Kidney epithelial cell (primary cell): ENCODE measurements around the gene PRRT1B. TPM values are rescaled to one million over a fixed set of nuclear protein-coding genes. Genes with fewer than 3 reads are reported as not detected.

Experiments
- DNase-seq: peaks from one replicate; pipeline ENCODE4 v3.0.0-alpha.2; 2010; ENCODE audit warnings: low read depth
- H3K27me3 ChIP-seq: 2 replicates; pipeline ENCODE4 v1.6.0; 2011; ENCODE audit warnings: low read length; ENCODE audit not compliant: control insufficient read depth, insufficient read depth
- H3K36me3 ChIP-seq: 2 replicates; pipeline ENCODE4 v1.5.1; 2011; ENCODE audit warnings: low read length; ENCODE audit not compliant: control insufficient read depth, insufficient read depth
- H3K4me3 ChIP-seq: 2 replicates; pipeline ENCODE4 v1.5.1; 2011; ENCODE audit warnings: low read depth, mild to moderate bottlenecking, control low read depth, low read length
- CTCF ChIP-seq: IDR thresholded peaks from 2 replicates; pipeline ENCODE4 v1.5.1; 2011; ENCODE audit warnings: mild to moderate bottlenecking, moderate library complexity, low read length, control low read depth, inconsistent platforms; ENCODE audit not compliant: insufficient read depth, poor library complexity, severe bottlenecking
- total RNA-seq: library from RNA; depleted of rRNA; stranded (reverse); fragments of >200 nt; gene quantifications from 2 replicates; pipeline ENCODE4 v1.2.3, GENCODE V29; 2015

PRRT1B gene
- total RNA-seq, 1 donor from 2014 or later, result not detected

DNA sequence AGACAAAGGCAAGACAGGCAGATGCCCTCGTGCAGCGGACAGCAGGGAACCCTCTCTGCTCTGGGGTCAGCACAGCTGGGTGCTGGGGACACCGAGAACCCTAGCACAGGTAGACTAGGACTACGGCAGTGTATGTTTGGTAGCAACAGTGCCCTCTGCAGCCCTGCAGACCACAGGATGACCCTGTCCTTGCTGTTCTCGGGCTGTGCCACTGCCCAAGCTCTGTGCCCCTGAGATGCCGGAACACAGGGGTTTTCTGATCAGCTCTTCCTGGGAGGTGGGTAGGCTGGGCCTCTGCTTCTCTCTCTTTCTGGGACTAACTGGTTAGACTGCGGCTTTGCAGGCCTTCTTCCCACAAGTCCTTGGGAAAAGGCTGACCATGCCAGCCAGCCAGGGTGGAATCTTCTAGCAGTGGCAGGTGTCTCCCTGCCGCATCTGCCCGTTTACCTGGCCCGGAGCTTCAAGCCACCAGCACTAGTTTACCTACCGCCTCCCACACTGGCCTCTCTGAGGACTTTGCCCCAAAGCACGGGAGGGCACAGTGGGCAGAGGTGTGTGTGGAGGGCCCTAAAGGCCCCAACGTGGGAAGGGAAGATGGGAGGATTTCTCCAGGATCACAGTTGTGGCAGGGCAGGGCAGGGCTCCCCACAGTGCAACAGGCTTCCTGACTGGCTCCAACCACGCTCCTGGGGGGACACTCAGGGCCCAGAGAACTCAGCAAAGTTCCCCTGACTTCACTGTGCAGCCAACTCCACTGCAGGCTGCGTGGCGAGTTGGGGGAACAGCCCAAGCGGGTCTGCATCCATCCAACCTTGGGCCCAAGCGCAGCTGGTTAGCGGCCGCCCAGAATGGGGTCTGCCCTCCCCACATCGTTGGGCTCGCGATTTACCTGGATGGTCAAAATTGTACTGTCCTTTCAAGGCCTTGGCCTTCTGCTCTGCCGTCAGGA, 15.5 kb upstream of the PRRT1B start:
- Histone ChIP-seq H3K27me3 (no peaks in the 10 kb centered on the region), H3K4me3 (peak overlapping the region; percentile 77), H3K36me3 (peaks cover 5% of the 10 kb centered on the region)
- no peak for TF ChIP-seq CTCF
- no peak for DNase-seq

DNA sequence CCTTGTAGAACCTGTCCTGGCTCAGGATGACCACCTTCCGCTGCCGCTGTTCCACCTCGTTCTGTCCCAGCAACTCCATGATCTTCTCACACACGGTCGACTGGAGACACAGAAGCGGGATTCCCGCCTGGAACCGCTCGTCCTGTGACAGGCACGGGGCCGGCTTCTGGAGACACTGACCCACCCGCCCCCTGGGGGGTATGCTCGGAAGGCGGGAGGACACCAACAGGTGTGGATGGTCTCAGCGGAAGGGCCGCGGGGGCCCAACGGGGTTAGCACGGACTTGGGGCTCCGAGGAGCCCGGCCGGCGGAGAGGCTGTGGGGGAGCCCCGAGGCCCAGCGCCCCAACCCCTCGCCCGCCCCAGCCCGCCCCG, 14.8 kb upstream of the PRRT1B start:
- Histone ChIP-seq H3K27me3 (no peaks in the 10 kb centered on the region), H3K4me3 (peak overlapping the region; percentile 77), H3K36me3 (peaks cover 5% of the 10 kb centered on the region)
- peak; percentile 33 for TF ChIP-seq CTCF
- no peak for DNase-seq

DNA sequence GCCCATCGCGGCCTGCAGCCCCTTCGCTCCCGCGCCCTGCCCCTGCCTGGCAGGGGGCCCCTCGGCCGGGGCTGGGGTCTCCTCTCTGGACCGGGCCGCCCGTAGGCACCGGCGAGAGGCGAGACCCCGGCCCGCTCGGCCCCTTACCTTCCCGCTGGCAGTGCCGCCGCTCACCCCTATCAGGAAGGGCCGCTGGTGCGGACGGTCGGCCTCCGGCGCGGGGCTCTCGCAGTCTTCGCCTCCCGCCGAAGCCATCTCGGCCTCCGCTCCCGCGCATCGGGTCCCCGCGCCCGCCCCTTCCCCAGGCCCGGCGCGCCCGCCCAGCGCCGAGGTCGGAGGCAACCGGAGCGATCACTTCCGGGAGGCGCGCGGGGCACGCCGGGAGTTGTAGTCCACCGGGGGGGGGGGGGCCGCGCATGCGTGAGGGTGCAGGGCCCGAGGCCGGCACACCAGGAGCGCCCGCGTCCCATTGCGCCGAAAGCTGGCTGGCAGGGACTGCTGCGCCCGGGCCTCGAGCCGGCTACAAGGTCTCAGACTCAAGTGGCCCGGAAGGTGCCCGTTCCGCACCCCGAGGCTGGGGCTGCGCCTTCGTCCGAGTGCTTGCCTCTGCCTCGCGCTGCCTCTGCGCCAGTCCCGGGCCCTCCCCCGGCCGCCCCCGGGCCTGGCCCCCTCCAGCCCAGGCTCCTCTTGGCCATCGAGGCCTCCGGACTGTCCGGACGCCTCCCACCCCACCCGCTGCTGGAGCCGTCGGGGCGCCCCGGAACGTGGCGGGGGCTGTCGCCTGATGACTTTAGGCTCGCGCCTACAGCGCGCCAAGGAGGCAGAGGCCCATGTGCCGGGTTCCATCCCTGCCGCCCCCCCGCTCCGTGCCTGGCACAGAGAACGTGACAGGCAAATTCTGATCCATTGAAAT, 14.1 kb upstream of the PRRT1B start, which contains the start of gene UCK1:
Gene UCK1, minus strand, starts transcription at position 344 of the 913 bp plus-strand sequence. Its CDS starts 89 bp downstream, at position 255.
- no peak for DNase-seq
- peak within 1 kb of the TSS; percentile 77 for H3K4me3 ChIP-seq
- H3K36me3 ChIP-seq, result peaks cover 4% of the 10 kb centered on the region
- TF ChIP-seq CTCF, result no peak
- H3K27me3 ChIP-seq, result no peaks in the 10 kb centered on the region

DNA sequence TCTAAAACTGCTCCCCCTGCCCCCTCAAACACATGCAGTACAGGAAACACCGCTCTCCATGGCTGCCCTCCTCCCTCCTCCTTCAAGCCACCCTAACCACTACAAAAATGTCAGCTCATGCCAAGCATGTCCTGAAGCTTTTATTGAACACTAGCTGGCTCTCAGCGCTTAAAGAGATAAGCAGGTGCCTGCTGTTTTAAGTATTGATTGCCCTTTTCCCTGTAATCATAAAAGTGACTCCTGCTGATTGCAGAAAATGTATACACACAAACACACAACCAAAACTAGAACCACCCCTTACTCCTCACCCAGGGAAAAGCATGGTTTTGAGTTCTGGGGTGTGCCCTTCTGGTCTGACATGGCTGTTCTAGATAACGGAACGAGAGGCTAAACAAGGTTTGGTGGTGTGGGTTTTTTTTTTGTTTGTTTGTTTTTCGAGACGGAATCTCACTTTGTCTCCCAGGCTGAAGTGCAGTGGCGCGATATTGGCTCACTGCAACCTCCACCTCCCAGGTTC, 10.5 kb upstream of the PRRT1B start:
- no peak for TF ChIP-seq CTCF
- Histone ChIP-seq H3K4me3 (no peak overlapping the region), H3K36me3 (no peaks in the 10 kb centered on the region), H3K27me3 (no peaks in the 10 kb centered on the region)
- no peak for DNase-seq

DNA sequence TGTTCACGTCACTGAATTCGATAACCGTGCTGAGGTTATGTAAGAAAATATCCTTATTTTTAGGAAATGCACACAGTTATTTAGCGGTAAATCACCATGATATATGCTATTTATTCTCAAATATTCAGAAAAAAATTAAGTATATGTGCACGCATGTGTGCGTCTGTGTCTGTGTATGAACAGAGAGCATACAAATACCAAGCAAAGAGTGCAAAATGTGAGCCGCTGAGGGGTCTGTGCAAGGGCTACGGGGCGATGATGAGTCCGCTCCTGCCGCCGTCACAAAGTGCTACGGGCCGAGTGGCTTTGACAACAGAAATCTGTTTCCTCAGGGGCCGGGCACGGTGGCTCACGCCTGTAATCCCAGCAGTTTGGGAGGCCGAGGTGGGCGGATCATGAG, 7.4 kb upstream of the PRRT1B start:
- no peak for TF ChIP-seq CTCF
- H3K27me3 ChIP-seq, result no peaks in the 10 kb centered on the region
- H3K4me3 ChIP-seq, result no peak overlapping the region
- no peaks in the 10 kb centered on the region for H3K36me3 ChIP-seq
- DNase-seq, result no peak
